Subcutaneous abdominal adipose tissue (tissue), 5 donors: ENCODE results near the gene STAM.

Source experiments
- H3K27ac ChIP-seq: one replicate; pipeline ENCODE4 v1.7.0; 2013; ENCODE audit warnings: low read depth, mild to moderate bottlenecking, inconsistent platforms, low read length, moderate library complexity
- H3K27me3 ChIP-seq, 5 donors: one replicate each; pipeline ENCODE4 v1.7.0; 2013; ENCODE audit warnings: low read length in 5 of 5, inconsistent platforms in 1 of 5; ENCODE audit not compliant: control insufficient read depth in 5 of 5, insufficient read depth in 4 of 5
- H3K36me3 ChIP-seq, 5 donors: one replicate each; pipeline ENCODE4 v1.7.0; 2013; ENCODE audit warnings: low read length in 5 of 5; ENCODE audit not compliant: control insufficient read depth in 5 of 5, insufficient read depth in 5 of 5
- H3K4me1 ChIP-seq, 5 donors: one replicate each; pipeline ENCODE4 v1.7.0; 2013; ENCODE audit warnings: low read length in 5 of 5, mild to moderate bottlenecking in 3 of 5, moderate library complexity in 1 of 5; ENCODE audit not compliant: control insufficient read depth in 5 of 5, insufficient read depth in 5 of 5
- H3K4me3 ChIP-seq, 5 donors: one replicate each; pipeline ENCODE4 v1.7.0; 2013; ENCODE audit warnings: low read length in 5 of 5, low read depth in 1 of 5
- H3K9ac ChIP-seq, 5 donors: one replicate each; pipeline ENCODE4 v1.7.0; 2013; ENCODE audit warnings: low read length in 5 of 5, mild to moderate bottlenecking in 4 of 5, moderate library complexity in 3 of 5
- H3K9me3 ChIP-seq, 5 donors: one replicate each; pipeline ENCODE4 v1.7.0; 2013; ENCODE audit warnings: low read length in 5 of 5; ENCODE audit not compliant: control insufficient read depth in 5 of 5
- donor health status: healthy.
- donor health status: healthy.
- donor health status: healthy.
- donor health status: healthy.
- donor health status: healthy.

STAM gene

DNA sequence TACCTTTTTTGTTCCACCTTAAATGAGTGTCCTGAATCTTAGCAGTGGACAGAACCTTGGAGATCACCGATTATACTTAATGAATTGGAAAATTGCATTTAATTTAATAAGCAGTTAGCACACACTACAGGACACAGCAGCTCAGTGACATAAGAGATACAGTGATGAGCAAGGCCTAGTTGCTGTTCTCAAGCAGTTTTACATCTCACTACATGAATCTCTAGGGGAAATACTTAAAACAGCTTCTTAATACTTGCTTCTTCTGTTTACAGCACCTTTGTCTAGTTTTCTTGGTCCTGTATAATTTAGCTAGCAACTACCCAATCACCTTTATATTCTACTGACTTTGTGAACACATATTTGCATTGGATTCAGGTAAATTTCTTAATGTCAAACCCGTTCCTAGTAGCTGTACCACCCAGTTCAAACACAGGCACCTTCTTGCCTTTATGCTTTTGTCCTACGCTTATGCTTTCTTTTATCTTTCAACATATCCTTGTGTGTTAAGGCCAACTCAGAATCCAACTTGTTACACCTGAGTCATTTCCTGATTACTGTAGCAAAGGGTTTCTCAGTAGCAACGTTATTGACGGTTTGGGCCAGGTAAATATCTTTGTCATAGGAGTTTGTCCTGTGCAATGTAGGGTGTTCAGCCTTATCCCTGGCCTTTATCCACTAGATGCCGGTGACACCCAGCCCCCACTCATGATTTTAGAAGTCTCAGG lies 1.8 kb downstream of the STAM start:
- Histone ChIP-seq H3K9me3 (peaks cover 0 to 1% (median 0%) of the 10 kb centered on the region in 5 donors), H3K4me3 (peak overlapping the region in 3 of 5 donors; percentile 29 to 99 (median 84)), H3K27ac (no peak overlapping the region), H3K4me1 (peaks cover 2 to 51% (median 40%) of the 10 kb centered on the region in 5 donors), H3K36me3 (peaks cover 0 to 5% (median 0%) of the 10 kb centered on the region in 5 donors), H3K9ac (peak overlapping the region in 3 of 5 donors; percentile 26 to 98 (median 89)), H3K27me3 (no peaks in the 10 kb centered on the region)

DNA sequence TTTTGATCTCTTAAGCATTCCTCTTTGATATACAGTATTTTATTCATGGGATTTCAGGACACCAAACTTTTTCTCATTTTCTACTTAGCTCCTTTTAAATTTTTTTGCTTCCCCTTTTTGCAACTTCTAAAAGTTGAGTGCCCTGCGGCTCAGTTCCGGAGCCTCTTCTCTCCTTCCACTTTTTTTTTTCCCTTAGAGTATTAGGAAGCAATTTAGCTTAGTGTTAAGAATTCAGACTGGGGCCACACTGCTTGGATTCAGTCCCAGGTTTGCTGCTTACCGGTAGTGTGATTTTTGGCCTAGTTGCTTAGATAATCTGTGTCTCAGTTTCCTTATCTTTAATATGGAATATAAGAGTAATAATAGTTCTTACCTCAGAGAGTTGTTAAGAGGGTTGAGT lies 3.4 kb downstream of the STAM start:
- peaks cover 0 to 8% (median 0%) of the 10 kb centered on the region in 5 donors for H3K36me3 ChIP-seq
- peaks cover 2 to 56% (median 40%) of the 10 kb centered on the region in 5 donors for H3K4me1 ChIP-seq
- no peak overlapping the region for H3K4me3 ChIP-seq
- peak overlapping the region in 1 of 5 donors; percentile 17 for H3K9ac ChIP-seq
- H3K27ac ChIP-seq, result no peak overlapping the region
- H3K27me3 ChIP-seq, result no peaks in the 10 kb centered on the region
- H3K9me3 ChIP-seq, result no peaks in the 10 kb centered on the region

DNA sequence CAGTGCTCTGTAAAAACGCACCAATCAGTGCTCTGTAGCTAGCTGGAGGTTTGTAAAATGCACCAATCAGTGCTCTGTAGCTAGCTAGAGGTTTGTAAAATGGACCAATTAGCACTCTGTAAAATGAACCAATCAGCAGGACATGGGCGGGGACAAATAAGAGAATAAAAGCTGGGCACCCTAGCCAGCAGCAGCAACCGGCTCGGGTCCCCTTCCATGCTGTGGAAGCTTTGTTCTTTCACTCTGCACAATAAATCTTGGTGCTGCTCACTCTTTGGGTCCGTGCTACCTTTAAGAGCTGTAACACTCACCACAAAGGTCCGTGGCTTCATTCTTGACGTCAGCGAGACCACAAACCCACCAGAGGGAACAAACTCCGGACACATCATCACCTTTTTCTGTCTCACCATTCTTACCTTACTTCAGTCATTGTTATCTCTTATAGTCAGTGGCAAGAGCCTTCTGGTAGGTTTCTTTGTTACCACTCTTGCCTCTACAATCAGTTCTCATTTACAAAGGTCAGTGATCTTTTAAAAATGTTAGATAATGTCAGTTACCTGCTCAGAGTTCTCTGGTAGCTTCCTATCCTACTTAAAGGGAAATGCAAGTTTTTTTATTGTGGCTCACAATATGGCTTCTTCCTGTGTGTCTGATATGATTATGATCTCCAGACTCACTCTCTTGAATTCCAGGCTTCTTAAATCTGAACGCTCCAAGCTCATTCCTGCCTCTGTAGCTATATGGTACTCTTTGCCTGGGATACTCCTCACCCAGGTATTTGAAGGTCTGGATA lies 4.5 kb downstream of the STAM start:
- Histone ChIP-seq H3K9ac (no peak overlapping the region), H3K4me3 (no peak overlapping the region), H3K36me3 (peaks cover 0 to 8% (median 0%) of the 10 kb centered on the region in 5 donors), H3K27ac (no peak overlapping the region), H3K27me3 (no peaks in the 10 kb centered on the region), H3K4me1 (peaks cover 2 to 50% (median 31%) of the 10 kb centered on the region in 5 donors), H3K9me3 (no peaks in the 10 kb centered on the region)

DNA sequence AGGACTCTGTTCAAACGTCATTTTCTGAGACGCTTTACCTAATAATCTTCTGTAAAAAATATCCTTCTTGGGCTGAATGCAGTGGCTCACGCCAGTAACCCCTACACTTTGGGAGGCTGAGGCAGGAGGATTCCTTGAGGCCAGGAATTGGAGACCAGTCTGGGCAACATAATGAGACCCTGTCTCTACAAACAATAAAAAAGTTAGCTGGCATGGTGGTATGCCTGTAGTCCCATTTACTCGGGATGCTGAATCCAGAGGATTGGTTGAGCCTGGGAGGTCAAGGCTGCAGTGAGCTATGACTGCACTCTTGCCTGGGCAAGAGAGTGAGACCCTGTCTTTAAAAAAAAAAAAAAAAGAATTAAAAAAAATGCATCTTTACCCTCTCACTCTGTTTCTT lies 5.1 kb downstream of the STAM start:
- Histone ChIP-seq H3K9me3 (no peaks in the 10 kb centered on the region), H3K4me1 (peaks cover 2 to 50% (median 31%) of the 10 kb centered on the region in 5 donors), H3K4me3 (no peak overlapping the region), H3K27ac (no peak overlapping the region), H3K27me3 (no peaks in the 10 kb centered on the region), H3K9ac (no peak overlapping the region), H3K36me3 (peaks cover 0 to 12% (median 0%) of the 10 kb centered on the region in 5 donors)

DNA sequence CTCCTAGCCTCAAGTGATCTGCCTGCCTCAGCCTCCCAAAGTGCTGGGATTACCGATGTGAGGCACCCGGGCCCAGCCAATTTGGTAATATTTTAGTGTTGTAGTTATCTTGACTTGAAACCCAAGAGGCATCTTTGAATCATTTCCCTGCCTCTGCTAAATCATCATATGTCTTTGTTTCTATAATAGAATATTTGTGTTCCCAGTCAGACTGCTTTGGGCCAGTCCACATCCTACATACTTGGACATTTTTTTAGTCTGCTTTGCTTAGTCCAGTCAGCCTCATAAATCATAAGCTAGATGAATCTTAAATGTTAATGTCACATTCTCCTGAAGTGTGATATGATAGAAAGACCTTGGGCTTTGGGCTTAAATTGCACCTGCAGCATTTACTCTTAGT lies 5.9 kb downstream of the STAM start:
- Histone ChIP-seq H3K4me1 (peaks cover 2 to 44% (median 24%) of the 10 kb centered on the region in 5 donors), H3K4me3 (no peak overlapping the region), H3K27me3 (no peaks in the 10 kb centered on the region), H3K27ac (peak overlapping the region; percentile 9), H3K36me3 (peaks cover 0 to 12% (median 0%) of the 10 kb centered on the region in 5 donors), H3K9ac (no peak overlapping the region), H3K9me3 (no peaks in the 10 kb centered on the region)

DNA sequence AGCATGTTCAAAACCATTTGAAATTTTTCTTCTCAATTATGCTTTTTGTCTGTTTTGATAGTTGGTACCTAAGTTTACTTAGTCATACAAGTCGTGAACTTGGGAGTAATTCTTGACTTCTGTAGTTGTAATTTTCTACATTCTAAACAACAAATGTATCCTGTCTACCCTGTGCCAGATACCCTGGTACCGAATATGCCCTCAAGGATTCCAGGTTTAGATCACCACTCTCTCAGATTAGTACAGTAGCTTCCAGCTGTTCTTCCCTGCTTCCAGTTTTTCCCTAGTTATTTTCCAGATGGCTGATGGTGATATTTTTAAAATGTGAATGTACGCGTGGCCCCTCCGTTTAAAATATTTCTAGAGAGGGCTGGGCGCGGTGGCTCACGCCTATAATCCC lies 6.5 kb downstream of the STAM start:
- Histone ChIP-seq H3K9me3 (no peaks in the 10 kb centered on the region), H3K4me3 (no peak overlapping the region), H3K27me3 (no peaks in the 10 kb centered on the region), H3K27ac (peak overlapping the region; percentile 9), H3K36me3 (peaks cover 0 to 12% (median 0%) of the 10 kb centered on the region in 5 donors), H3K9ac (no peak overlapping the region), H3K4me1 (peaks cover 2 to 41% (median 20%) of the 10 kb centered on the region in 5 donors)

DNA sequence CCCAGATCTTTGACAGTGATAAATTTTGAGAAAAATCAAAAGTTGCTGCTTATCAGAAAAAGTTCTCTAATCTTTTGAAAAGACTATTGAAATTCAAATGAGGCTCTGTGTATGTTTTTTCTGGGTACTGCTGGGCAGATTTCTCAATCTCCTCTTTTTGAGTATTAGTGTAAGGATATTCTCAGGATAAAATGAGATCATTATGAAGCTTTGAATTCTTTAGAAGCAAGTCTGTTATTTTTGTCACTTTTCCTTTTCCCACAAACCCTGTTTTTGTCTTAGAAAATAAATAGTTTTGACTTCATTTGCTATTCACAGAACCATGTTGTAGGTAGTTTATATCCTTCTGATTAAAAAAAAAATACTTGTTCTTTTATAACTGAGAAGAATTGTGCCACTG lies 7.9 kb downstream of the STAM start:
- H3K4me1 ChIP-seq, result peaks cover 0 to 34% (median 10%) of the 10 kb centered on the region in 5 donors

DNA sequence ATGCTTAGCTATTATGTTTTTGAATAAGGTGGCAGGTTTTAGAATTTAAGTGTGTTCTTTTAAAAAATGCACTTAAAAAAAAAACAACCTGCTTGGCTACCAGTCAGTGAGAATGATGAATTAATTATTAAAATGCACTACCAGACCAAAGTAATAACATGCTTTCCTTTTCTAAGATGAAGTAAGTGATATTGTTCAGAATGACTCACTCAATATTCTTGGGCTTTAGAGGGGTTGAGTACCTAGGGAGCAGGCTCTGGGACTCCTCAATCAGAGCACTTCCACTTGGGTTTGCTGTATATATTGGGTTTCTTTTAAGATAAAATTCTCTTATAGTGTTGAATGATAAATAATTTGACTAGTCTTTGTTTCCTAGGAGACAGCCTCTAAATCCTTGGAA lies 8.6 kb downstream of the STAM start:
- H3K27me3 ChIP-seq, result no peaks in the 10 kb centered on the region
- H3K36me3 ChIP-seq, result peaks cover 0 to 12% (median 0%) of the 10 kb centered on the region in 5 donors
- H3K9ac ChIP-seq, result no peak overlapping the region
- H3K9me3 ChIP-seq, result no peaks in the 10 kb centered on the region
- H3K4me3 ChIP-seq, result no peak overlapping the region
- H3K27ac ChIP-seq, result no peak overlapping the region
- H3K4me1 ChIP-seq, result peaks cover 0 to 31% (median 7%) of the 10 kb centered on the region in 5 donors

More for the DNA sequence above, 7.9 kb downstream of the STAM start:
- H3K9ac ChIP-seq, result peak overlapping the region in 1 of 5 donors; percentile 27
- H3K27me3 ChIP-seq, result no peaks in the 10 kb centered on the region
- H3K4me3 ChIP-seq, result no peak overlapping the region
- peaks cover 0 to 12% (median 0%) of the 10 kb centered on the region in 5 donors for H3K36me3 ChIP-seq
- H3K27ac ChIP-seq, result no peak overlapping the region
- H3K9me3 ChIP-seq, result no peaks in the 10 kb centered on the region

DNA sequence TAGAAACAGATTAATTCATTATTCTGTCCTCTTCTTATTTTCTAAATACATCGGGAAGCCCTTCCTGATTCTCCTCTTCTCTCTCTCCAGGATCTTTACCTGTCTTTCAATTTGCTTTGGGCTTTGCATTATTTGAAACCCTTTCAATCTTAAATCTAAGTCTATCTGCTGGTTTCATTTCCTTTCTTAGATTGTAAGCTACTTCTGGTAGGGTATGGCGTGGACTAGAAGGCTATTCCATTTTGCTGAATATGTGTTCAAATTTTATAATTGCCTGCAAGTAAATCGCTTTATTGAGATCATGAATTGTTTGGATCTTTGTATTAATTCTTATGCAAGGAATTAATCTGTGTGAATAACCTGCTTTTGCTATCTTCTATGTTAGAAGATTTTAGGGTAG lies 11.1 kb downstream of the STAM start:
- Histone ChIP-seq H3K4me3 (no peak overlapping the region), H3K4me1 (peaks cover 0 to 24% (median 4%) of the 10 kb centered on the region in 5 donors), H3K9ac (no peak overlapping the region), H3K36me3 (peaks cover 0 to 10% (median 0%) of the 10 kb centered on the region in 5 donors), H3K27ac (no peak overlapping the region), H3K9me3 (peaks cover 0 to 4% (median 0%) of the 10 kb centered on the region in 5 donors), H3K27me3 (no peaks in the 10 kb centered on the region)
